ENCODE results near the gene ZNF688.

GRCh38 chr16:30569746-30570635 is 1.5 kb downstream of the ZNF688 start:
- no peak for TF ChIP-seq CTCF (IDR thresholded peaks at IDR 0.05; ENCODE audit: control extremely low read depth in 1 of 3, insufficient read depth in 1 of 3, low read depth in 1 of 3, low read length in 3 of 3)
- no peak for TF ChIP-seq CREB1 (IDR thresholded peaks at IDR 0.05)
- TF ChIP-seq TCF12 (IDR thresholded peaks at IDR 0.05; ENCODE audit: low read depth, low read length), result no peak
- no peak for TF ChIP-seq TAF1 (IDR thresholded peaks at IDR 0.05; ENCODE audit: low read depth, low read length)
- no peak for TF ChIP-seq CEBPB (IDR thresholded peaks at IDR 0.05; ENCODE audit: low read depth, low read length)

Measured in H1 (cell line).